Measurements from ENCODE around the gene METRN.

DNA sequence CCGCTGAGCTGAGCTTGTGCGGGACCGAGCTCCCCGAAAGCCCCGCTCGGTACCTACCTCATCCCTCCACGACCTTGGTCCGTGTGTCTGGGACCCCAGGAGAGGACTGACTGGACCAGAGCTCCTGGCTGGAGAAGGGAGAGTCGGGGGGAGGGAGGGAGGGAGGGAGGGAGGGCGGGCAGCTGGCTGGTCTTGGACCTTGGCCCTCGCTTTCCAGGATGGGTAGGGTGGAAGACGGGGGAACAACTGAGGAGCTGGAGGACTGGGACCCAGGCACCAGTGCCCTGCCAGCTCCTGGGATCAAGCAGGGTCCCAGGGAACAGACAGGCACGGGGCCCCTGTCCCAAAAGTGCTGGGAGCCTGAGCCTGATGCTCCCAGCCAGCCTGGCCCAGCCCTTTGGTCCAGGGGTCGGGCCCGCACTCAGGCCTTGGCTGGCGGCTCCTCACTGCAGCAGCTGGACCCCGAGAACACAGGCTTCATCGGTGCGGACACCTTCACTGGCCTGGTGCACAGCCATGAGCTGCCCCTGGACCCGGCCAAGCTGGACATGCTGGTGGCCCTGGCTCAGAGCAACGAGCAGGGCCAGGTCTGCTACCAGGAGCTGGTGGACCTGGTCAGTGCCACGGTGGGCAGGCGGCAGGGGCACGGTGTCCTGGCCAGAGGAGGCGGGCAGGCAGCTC lies 38.9 kb upstream of the METRN start:
- no peak for TF ChIP-seq EZH2 (IDR thresholded peaks at IDR 0.05; ENCODE audit: borderline replicate concordance, insufficient read depth, low read depth, low read length, poor library complexity, severe bottlenecking)
- no peak for TF ChIP-seq CTCF (IDR thresholded peaks at IDR 0.05)
